ENCODE results near the gene NKTR. TPM values are rescaled to one million over a fixed set of nuclear protein-coding genes. Genes with fewer than 3 reads are reported as not detected.

NKTR gene
- total RNA-seq, 1 donor from 2014 or later = 87.3 TPM

DNA sequence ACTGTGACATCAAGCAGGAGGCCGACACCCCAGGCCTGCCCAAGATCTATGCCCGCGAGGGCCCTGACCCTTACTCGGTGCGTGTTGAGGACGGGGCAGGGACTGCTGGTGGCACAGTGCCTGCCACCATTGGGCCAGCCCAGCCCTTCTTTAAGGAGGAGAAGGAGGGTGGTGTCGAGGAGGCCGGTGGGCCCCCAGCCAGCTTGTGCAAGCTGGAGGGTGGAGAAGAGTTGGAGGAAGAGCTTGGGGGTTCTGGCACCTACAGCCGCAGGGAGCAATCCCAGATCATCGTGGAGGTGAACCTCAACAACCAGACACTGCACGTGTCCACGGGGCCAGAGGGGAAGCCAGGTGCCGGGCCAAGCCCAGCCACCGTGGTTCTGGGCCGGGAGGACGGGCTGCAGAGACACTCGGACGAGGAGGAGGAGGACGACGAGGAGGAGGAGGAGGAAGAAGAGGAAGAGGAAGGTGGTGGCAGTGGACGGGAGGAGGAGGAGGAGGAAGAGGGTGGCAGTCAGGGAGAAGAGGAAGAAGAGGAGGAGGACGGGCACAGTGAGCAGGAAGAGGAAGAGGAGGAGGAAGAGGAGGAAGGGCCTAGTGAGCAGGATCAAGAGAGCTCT is 58.4 kb downstream of the NKTR start:
- Histone ChIP-seq H3K4me3 (no peak overlapping the region), H3K27me3 (ENCODE audit: low read depth) (no peaks in the 10 kb centered on the region), H3K36me3 (peaks cover 17% of the 10 kb centered on the region), H3K27ac (no peak overlapping the region), H3K9me3 (no peaks in the 10 kb centered on the region), H3K4me1 (peaks cover 17% of the 10 kb centered on the region)
- no peak for ATAC-seq
- DNase-seq = no peak
- TF ChIP-seq, protein P1, sequence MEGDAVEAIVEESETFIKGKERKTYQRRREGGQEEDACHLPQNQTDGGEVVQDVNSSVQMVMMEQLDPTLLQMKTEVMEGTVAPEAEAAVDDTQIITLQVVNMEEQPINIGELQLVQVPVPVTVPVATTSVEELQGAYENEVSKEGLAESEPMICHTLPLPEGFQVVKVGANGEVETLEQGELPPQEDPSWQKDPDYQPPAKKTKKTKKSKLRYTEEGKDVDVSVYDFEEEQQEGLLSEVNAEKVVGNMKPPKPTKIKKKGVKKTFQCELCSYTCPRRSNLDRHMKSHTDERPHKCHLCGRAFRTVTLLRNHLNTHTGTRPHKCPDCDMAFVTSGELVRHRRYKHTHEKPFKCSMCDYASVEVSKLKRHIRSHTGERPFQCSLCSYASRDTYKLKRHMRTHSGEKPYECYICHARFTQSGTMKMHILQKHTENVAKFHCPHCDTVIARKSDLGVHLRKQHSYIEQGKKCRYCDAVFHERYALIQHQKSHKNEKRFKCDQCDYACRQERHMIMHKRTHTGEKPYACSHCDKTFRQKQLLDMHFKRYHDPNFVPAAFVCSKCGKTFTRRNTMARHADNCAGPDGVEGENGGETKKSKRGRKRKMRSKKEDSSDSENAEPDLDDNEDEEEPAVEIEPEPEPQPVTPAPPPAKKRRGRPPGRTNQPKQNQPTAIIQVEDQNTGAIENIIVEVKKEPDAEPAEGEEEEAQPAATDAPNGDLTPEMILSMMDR (IDR thresholded peaks at IDR 0.05) = no peak
- intact Hi-C loops (cut with DNase I) = no loop called here

DNA sequence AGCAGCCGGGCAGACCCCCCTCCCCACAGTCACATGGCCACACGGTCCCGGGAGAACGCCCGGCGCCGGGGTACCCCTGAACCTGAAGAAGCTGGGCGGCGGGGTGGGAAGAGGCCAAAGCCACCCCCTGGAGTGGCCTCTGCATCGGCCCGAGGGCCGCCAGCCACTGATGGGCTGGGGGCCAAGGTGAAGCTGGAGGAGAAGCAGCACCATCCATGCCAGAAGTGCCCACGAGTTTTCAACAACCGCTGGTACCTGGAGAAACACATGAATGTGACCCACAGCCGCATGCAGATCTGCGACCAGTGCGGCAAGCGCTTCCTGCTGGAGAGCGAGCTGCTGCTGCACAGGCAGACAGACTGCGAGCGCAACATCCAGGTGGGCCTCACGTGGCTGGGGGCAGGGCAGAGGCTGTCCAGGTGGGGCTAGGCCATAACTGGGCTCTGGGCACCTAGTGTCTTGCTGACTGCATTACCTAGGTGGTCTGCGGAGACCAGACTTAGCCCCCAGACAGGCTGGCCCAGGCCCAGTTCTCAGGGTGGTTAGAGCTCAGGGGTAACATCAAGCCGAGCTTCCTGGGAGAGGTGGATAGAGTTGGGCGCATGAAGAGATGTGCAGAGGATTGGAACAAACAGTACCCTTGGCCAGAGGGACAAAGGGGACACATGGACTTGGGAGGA is 59.1 kb downstream of the NKTR start:
- no peaks in the 10 kb centered on the region for H3K27me3 ChIP-seq (ENCODE audit: low read depth)
- DNase-seq (no peak), ATAC-seq (no peak)
- H3K4me1 ChIP-seq = peaks cover 17% of the 10 kb centered on the region
- H3K9me3 ChIP-seq = no peaks in the 10 kb centered on the region
- no peak overlapping the region for H3K27ac ChIP-seq
- peaks cover 17% of the 10 kb centered on the region for H3K36me3 ChIP-seq
- TF ChIP-seq, protein P1 (IDR thresholded peaks at IDR 0.05) = no peak
- intact Hi-C loops (cut with DNase I) = no loop called here
- H3K4me3 ChIP-seq = no peak overlapping the region

GRCh38 chr3:42660131-42660715 is 59.7 kb downstream of the NKTR start:
- Histone ChIP-seq H3K4me3 (no peak overlapping the region), H3K4me1 (peaks cover 10% of the 10 kb centered on the region), H3K27ac (no peak overlapping the region), H3K36me3 (peaks cover 17% of the 10 kb centered on the region), H3K27me3 (ENCODE audit: low read depth) (no peaks in the 10 kb centered on the region), H3K9me3 (no peaks in the 10 kb centered on the region)
- ATAC-seq (no peak), DNase-seq (no peak)
- TF ChIP-seq, protein P1 (IDR thresholded peaks at IDR 0.05) = no peak
- intact Hi-C loops (cut with DNase I) = no loop called here

GRCh38 chr3:42660898-42661297 is 60.4 kb downstream of the NKTR start:
- ATAC-seq = no peak
- Histone ChIP-seq H3K27ac (no peak overlapping the region), H3K4me3 (no peak overlapping the region), H3K36me3 (peaks cover 17% of the 10 kb centered on the region), H3K9me3 (no peaks in the 10 kb centered on the region), H3K4me1 (peaks cover 4% of the 10 kb centered on the region), H3K27me3 (ENCODE audit: low read depth) (no peaks in the 10 kb centered on the region)
- no peak for DNase-seq
- intact Hi-C loops (cut with DNase I) = no loop called here
- TF ChIP-seq, protein P1 (IDR thresholded peaks at IDR 0.05) = no peak

DNA sequence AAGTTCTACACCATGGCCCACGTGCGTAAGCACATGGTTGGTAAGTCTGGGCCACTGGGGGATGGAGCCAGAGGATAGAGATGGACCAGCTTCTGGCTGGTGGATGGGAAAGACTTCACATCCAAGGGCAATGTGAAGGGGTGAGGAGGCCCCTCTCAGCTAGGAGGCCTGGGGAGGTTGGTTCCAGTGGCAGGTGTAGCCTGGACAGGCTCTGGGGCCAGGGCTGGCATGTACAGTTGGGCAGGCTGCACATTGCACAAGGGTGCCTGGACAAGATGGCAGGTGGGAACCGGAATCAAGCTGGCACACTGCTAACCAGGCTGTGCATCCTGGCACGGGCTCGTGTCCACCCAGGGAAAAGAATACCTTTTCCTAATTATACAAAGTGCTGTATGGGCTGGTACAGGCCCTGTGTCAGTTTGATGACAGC is 61.1 kb downstream of the NKTR start:
- H3K4me1 ChIP-seq = no peaks in the 10 kb centered on the region
- H3K27ac ChIP-seq = no peak overlapping the region
- TF ChIP-seq, protein P1 (IDR thresholded peaks at IDR 0.05) = no peak
- intact Hi-C loops (cut with DNase I) = no loop called here
- DNase-seq (no peak), ATAC-seq (no peak)
- H3K36me3 ChIP-seq = peaks cover 17% of the 10 kb centered on the region
- H3K9me3 ChIP-seq = no peaks in the 10 kb centered on the region
- no peak overlapping the region for H3K4me3 ChIP-seq
- no peaks in the 10 kb centered on the region for H3K27me3 ChIP-seq (ENCODE audit: low read depth)

All from lower lobe of right lung (tissue), 2 donors.